Peyer's patch (tissue), 4 donors: Measurements from ENCODE around the gene COL6A1. TPM values are rescaled to one million over a fixed set of nuclear protein-coding genes. Genes with fewer than 3 reads are reported as not detected.
A peak's percentile ranks its signal among the peaks of the same experiment; 100 is the strongest.

ENCODE experiments used
- DNase-seq, 3 donors: peaks; one replicate each; pipeline ENCODE4 v3.0.0-alpha.2; 2017 to 2019
- H3K27ac ChIP-seq, 4 donors: fragments of 200-600 bp; sonication (generic); one replicate each; pipeline ENCODE4 v1.5.1; 2016 to 2019
- H3K27me3 ChIP-seq, 2 donors: fragments of 200-600 bp; sonication (generic); one replicate each; pipeline ENCODE4 v1.5.1; 2019
- H3K36me3 ChIP-seq, 3 donors: fragments of 200-600 bp; sonication (generic); one replicate each; pipeline ENCODE4 v1.5.1; 2016 to 2019
- H3K4me1 ChIP-seq, 4 donors: fragments of 200-600 bp; sonication (generic); one replicate each; pipeline ENCODE4 v1.5.1; 2016 to 2019
- H3K4me3 ChIP-seq, 4 donors: fragments of 200-600 bp; sonication (generic); 1 replicate in 3 of 4; 2 replicates in 1 of 4; pipeline ENCODE4 v1.5.1; 2016 to 2019; ENCODE audit warnings: mild to moderate bottlenecking in 1 of 4
- H3K9me3 ChIP-seq, 4 donors: fragments of 200-600 bp; sonication (generic); one replicate each; pipeline ENCODE4 v1.5.1; 2016 to 2019; ENCODE audit warnings: mild to moderate bottlenecking in 1 of 4
- CTCF ChIP-seq, 6 experiments: fragments of 450-650 bp in 4 of 6; fragments of 200-600 bp in 2 of 6; sonication (generic) in 1 of 6; IDR thresholded peaks; one replicate each; pipeline ENCODE4 v1.5.1; 2017 to 2019; ENCODE audit warnings: antibody characterized with exemption in 6 of 6, mild to moderate bottlenecking in 3 of 6, moderate library complexity in 1 of 6
- POLR2A ChIP-seq, 2 donors: fragments of 450-650 bp; IDR thresholded peaks; one replicate each; pipeline ENCODE4 v1.5.1; 2017; ENCODE audit warnings: antibody characterized with exemption in 2 of 2, mild to moderate bottlenecking in 2 of 2, moderate library complexity in 2 of 2
- total RNA-seq, 4 donors: library from RNA; depleted of rRNA; stranded (reverse); fragments of >200 nt; gene quantifications; one replicate each; pipeline ENCODE4 v1.1.0, GENCODE V29; 2016

The COL6A1 gene
- total RNA-seq, 4 donors from 2014 or later, result 37.7 to 458 (median 161) TPM

GRCh38 chr21:45937721-45938452 is 43.7 kb upstream of the COL6A1 start:
- no peaks in the 10 kb centered on the region for H3K36me3 ChIP-seq
- no peak for DNase-seq
- TF ChIP-seq CTCF (IDR thresholded peaks at IDR 0.05) (no peak), POLR2A (IDR thresholded peaks at IDR 0.05) (no peak)
- no peak overlapping the region for H3K4me3 ChIP-seq
- H3K27ac ChIP-seq, result no peak overlapping the region
- H3K4me1 ChIP-seq, result no peaks in the 10 kb centered on the region
- no peaks in the 10 kb centered on the region for H3K9me3 ChIP-seq
- H3K27me3 ChIP-seq, result no peaks in the 10 kb centered on the region

GRCh38 chr21:45938453-45938755 is 43.2 kb upstream of the COL6A1 start:
- Histone ChIP-seq H3K27ac (no peak overlapping the region), H3K9me3 (no peaks in the 10 kb centered on the region), H3K4me3 (no peak overlapping the region), H3K4me1 (no peaks in the 10 kb centered on the region), H3K27me3 (no peaks in the 10 kb centered on the region), H3K36me3 (no peaks in the 10 kb centered on the region)
- no peak for DNase-seq
- TF ChIP-seq CTCF (IDR thresholded peaks at IDR 0.05) (no peak), POLR2A (IDR thresholded peaks at IDR 0.05) (no peak)

- Histone ChIP-seq H3K36me3 (no peaks in the 10 kb centered on the region), H3K27ac (no peak overlapping the region), H3K4me1 (no peaks in the 10 kb centered on the region), H3K27me3 (no peaks in the 10 kb centered on the region), H3K4me3 (no peak overlapping the region), H3K9me3 (no peaks in the 10 kb centered on the region)
- TF ChIP-seq CTCF (IDR thresholded peaks at IDR 0.05) (no peak), POLR2A (IDR thresholded peaks at IDR 0.05) (no peak)
- DNase-seq, result no peak
These were observed 42.6 kb upstream of the COL6A1 start for GRCh38 chr21:45938811-45939520.

- Histone ChIP-seq H3K27me3 (no peaks in the 10 kb centered on the region), H3K36me3 (no peaks in the 10 kb centered on the region), H3K27ac (no peak overlapping the region), H3K9me3 (no peaks in the 10 kb centered on the region), H3K4me1 (no peaks in the 10 kb centered on the region), H3K4me3 (no peak overlapping the region)
- peak in 1 of 3 donors; percentile 37 for DNase-seq
- no peak for TF ChIP-seq CTCF (IDR thresholded peaks at IDR 0.05)
- TF ChIP-seq POLR2A (IDR thresholded peaks at IDR 0.05), result no peak
These were observed 42.0 kb upstream of the COL6A1 start for GRCh38 chr21:45939521-45940045.

GRCh38 chr21:45940091-45940490 is 41.5 kb upstream of the COL6A1 start:
- peak in 1 of 3 donors; percentile 28 for DNase-seq
- TF ChIP-seq CTCF (IDR thresholded peaks at IDR 0.05) (no peak), POLR2A (IDR thresholded peaks at IDR 0.05) (no peak)
- no peaks in the 10 kb centered on the region for H3K36me3 ChIP-seq
- no peak overlapping the region for H3K27ac ChIP-seq
- no peak overlapping the region for H3K4me3 ChIP-seq
- H3K27me3 ChIP-seq, result no peaks in the 10 kb centered on the region
- no peaks in the 10 kb centered on the region for H3K9me3 ChIP-seq
- no peaks in the 10 kb centered on the region for H3K4me1 ChIP-seq
